ENCODE measurements around the gene NQO1. TPM values are rescaled to one million over a fixed set of nuclear protein-coding genes. Genes with fewer than 3 reads are reported as not detected.

The NQO1 gene
- polyA plus RNA-seq, 1 of the 3 experiments (the other 2 are of a cell fraction), result 152 TPM

- Histone ChIP-seq H3K36me3 (replicated peaks in 1 of 2; ENCODE audit: control insufficient read depth in 1 of 2, insufficient read depth in 2 of 2, low read length in 1 of 2) (no peaks in the 10 kb centered on the region), H3K27me3 (ENCODE audit: insufficient read depth) (no peaks in the 10 kb centered on the region), H3K9me3 (no peaks in the 10 kb centered on the region), H3K9me2 (no peaks in the 10 kb centered on the region), H3K4me2 (no peak overlapping the region), H3K4me3 (ENCODE audit: low read depth in 2 of 2, low read length in 1 of 2) (no peak overlapping the region), H3K27ac (ENCODE audit: low read depth in 2 of 2, low read length in 1 of 2) (no peak overlapping the region), H2AFZ (ENCODE audit: low read depth) (no peak overlapping the region), H3F3A (replicated peaks; ENCODE audit: insufficient read depth) (peaks cover 2% of the 10 kb centered on the region), H3K9ac (no peak overlapping the region), H3K79me2 (ENCODE audit: insufficient read depth) (peaks cover 82% of the 10 kb centered on the region), H4K20me1 (ENCODE audit: insufficient read depth) (no peaks in the 10 kb centered on the region), H3K4me1 (ENCODE audit: control insufficient read depth in 1 of 2, insufficient read depth in 2 of 2, low read depth in 1 of 2, low read length in 1 of 2) (no peaks in the 10 kb centered on the region)
- POLR2A ChIA-PET, result no interaction called here
- 89% methylated on average over 5 of the region's 5 CpGs for WGBS (ENCODE audit: low lambda C conversion rate)
- DNase-seq, result no peak
- TF ChIP-seq RFX5 (IDR thresholded peaks at IDR 0.05; ENCODE audit: low read length) (no peak), FOSL2 (IDR thresholded peaks at IDR 0.05; ENCODE audit: borderline replicate concordance, low read depth) (no peak), GABPA (IDR thresholded peaks at IDR 0.05; ENCODE audit: low read depth) (no peak), TCF12 (IDR thresholded peaks at IDR 0.05) (no peak), REST (IDR thresholded peaks at IDR 0.05; ENCODE audit: low read depth, low read length) (no peak), SIN3A (IDR thresholded peaks at IDR 0.05; ENCODE audit: borderline replicate concordance, low read depth, low read length) (no peak), RXRA (IDR thresholded peaks at IDR 0.05; ENCODE audit: borderline replicate concordance, low read depth) (no peak), ZBTB33 (IDR thresholded peaks at IDR 0.05; ENCODE audit: borderline replicate concordance, low read depth) (no peak), RAD21 (IDR thresholded peaks at IDR 0.05; ENCODE audit: low read length) (no peak), RCOR1 (IDR thresholded peaks at IDR 0.05; ENCODE audit: low read length) (no peak), GATA2 (CRISPR knock-in tag; IDR thresholded peaks at IDR 0.05) (no peak), NFIC (IDR thresholded peaks at IDR 0.05; ENCODE audit: borderline replicate concordance) (no peak), FOXM1 (IDR thresholded peaks at IDR 0.05; ENCODE audit: low read depth) (no peak), POLR2AphosphoS5 (IDR thresholded peaks at IDR 0.05; ENCODE audit: low read depth, low read length) (no peak), USF1 (IDR thresholded peaks at IDR 0.05; ENCODE audit: borderline replicate concordance, low read depth) (no peak), TAF1 (IDR thresholded peaks at IDR 0.05; ENCODE audit: borderline replicate concordance, low read depth, low read length) (no peak)
- CTCF ChIA-PET, result interaction anchor here (0.6 kb wide), 1 partner anchor 39 kb away, joined by 3 read pairs; no protein-coding TSS in a partner anchor
These were observed 41.3 kb upstream of the NQO1 start for GRCh38 chr16:69767459-69768229.
